HPDE6-E6E7 (cell line): ENCODE data around the gene AIG1.

Experiments used
- DNase-seq: peaks from one replicate; pipeline ENCODE4 v3.0.0; 2011; ENCODE audit warnings: missing footprints; ENCODE audit errors: extremely low spot score

Gene AIG1

GRCh38 chr6:143196525-143197225 is 136.0 kb downstream of the AIG1 start:
- DNase-seq, result no peak

DNA sequence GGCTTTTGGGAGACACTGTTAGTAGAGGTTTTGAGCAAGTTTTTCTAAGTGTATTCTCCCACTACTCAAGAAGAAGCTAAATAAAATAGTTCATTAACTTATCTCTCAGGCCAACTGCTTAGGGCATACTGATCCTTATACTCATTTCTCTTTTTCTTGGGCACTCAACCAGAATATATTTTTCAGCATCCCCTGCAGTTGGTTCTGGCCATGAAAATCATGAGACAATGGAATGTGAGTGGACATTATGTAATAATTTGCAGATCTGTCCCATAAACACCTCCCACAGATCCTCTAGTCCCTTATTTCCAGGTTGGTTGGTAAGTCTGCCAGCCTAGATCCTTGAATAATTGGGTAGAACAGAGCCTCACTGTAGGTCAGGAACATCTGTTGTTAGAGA is 136.7 kb downstream of the AIG1 start:
- no peak for DNase-seq

DNA sequence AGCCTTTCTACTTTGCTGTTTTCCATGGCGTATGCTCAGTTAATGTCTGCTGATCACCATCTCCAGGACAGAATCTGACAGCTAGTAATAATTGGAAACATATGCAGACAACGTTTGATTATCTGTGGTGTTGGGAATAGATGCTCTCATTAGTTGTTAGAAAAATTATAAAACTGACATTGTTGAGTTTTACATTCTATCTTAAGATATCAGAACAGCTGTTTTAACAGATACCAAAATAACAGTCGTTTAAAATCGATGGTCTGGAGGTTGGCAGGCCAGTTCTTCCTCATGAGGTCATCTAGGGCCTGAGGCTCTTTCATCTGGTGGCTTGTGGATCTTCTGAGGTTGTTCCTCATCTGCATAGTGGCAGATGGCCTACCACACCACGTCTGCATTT is 137.6 kb downstream of the AIG1 start:
- DNase-seq, result no peak

DNA sequence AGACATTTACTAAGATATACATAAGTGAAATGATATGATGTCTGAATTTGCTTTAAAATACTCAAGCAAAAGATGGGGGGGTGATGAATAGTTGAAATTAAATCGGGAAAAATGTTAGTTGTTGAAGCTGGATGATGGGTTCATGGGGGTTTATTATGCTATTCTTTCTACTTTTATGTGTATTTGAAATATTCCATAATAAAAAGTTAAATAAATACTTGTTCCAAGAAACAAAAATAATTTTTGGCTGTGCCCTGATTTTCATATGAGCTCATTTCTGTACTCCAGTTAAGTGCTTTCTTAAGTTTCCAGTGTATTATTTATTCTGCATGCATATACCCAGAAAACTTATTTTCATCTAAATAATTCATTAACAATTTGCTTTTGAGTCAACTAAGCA is 138.6 kb downstream of the AIG1 start:
- no peak for DNase-seq

DNA sequence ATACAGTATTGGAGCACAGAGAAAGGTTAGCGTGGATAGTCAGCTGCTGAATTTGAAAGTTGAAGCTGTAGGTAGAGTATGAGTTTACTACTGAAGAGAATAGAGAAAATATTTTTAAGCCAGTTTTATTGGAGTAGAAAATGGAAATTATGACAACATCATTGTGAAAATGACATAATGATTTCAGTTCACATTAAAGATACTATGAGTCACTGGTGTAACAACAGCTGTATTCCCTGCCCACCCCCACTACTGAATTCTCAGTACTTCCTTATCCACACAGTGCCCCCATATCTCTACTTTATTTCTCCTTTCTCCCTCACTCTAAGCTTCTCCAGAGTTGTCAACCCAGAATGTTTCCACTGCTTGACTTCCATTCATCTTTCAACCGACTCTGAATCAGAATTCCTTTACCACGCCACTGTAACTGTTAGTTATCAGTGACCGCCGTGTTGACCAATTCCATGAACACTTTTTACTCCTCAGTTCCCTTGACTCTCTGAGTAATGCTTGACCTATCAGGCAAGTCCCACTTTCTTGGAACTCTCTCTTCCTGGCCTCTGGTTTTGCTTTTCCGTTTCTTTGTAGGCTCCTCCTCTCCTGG is 139.6 kb downstream of the AIG1 start:
- no peak for DNase-seq

DNA sequence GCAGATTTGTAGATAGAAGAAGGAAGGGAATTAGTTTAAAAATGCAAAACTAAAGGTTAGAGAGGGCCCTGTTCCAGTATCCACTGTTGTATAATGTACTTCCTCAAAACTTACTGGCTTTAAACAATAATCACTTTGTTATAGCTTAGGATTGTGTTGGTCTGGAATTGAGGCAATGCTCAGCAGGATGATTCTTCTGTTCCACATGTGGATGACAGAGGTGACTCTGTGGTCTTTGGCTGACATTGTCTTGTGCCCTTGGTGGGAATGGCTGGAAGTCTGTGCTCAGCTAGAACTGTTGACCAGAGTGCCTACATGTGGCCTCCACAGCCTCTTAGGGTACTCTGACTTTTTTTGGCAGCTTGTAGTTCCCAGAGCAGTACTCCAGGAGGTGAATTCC is 143.4 kb downstream of the AIG1 start:
- DNase-seq, result no peak

DNA sequence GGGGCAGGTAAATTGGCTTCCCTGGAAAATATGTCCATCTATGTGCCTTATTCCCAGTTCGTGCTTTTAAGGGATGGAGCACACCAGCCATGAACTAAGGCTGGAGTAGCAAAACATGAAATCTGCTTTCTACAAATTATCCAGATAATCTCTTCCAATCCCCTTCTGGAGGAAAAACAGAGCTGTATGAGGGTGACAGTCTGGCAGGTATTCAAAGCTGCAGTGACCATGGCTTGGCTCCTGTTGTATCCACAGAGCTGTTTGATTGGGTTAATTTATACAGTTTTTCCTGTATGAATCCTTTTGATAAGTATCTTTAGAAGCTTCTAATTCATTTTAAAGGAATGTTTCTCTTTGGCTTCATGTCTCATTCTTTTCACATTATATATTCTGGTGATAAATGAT is 144.4 kb downstream of the AIG1 start:
- no peak for DNase-seq

DNA sequence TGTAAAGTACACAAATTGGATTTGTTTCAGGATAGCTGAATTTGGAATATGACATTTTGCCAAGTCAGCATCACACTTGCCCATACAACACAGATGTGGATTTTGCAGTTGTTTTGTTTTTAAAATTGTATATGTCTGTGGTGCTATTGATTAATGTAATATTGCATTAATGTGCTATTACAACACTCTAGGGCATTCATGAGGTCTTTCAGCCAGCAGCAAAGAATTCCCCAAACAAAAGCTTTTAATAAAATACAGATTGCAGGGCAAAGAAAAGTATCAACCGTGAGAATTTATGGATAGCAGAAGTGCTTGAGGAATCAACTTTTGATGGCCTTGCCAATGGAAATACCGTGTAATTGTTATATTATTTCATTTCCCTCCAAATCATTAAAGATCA is 144.9 kb downstream of the AIG1 start:
- no peak for DNase-seq

GRCh38 chr6:143205991-143206390 is 145.3 kb downstream of the AIG1 start:
- DNase-seq, result no peak

- DNase-seq, result no peak
Measured at GRCh38 chr6:143206550-143206949, 145.9 kb downstream of the AIG1 start.

- DNase-seq, result no peak
Measured at GRCh38 chr6:143210420-143210819, 149.7 kb downstream of the AIG1 start.

DNA sequence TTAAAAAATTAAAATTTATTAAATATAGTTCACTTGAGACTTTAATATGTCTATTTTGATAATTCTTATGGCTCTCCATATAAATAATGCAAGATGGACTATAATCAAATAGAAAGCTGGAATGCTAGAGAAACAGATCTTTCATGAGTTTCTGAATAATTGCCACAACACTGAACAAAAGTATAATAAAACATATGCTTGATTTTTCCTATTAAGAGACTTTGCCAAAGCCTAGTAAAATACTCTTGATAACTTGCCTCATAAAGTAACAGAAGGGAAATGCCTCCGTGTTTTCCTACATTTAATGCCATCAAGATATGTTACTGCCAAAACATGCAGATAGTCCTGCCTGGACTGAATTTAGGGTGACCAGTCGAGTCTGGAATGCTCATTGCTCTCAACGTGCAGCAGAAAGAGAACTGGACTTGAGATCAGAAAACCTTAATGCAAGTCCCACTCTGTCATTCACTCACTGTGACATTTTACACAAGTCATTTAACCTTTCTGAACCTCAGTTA is 153.2 kb downstream of the AIG1 start:
- no peak for DNase-seq

DNA sequence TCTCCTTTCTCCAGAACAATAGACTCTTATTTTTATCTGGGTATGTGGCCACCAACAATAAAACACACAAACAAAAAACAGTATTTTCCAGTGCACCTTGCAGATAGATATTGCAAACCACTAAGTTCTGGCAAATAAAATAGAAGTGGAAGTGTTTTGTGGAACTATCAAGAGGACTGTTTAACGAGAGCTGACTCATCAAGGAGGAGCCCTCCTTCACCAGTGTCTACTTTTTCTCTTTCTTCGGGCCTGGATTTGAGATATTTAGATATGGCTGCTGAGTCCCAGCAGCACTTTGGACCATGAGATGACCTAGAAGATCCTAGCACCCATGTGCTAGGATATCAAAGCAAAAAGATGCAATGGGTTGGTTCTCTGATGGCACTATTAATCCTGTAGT is 154.7 kb downstream of the AIG1 start:
- no peak for DNase-seq

- DNase-seq, result no peak
Measured at GRCh38 chr6:143215771-143216170, 155.1 kb downstream of the AIG1 start.

DNA sequence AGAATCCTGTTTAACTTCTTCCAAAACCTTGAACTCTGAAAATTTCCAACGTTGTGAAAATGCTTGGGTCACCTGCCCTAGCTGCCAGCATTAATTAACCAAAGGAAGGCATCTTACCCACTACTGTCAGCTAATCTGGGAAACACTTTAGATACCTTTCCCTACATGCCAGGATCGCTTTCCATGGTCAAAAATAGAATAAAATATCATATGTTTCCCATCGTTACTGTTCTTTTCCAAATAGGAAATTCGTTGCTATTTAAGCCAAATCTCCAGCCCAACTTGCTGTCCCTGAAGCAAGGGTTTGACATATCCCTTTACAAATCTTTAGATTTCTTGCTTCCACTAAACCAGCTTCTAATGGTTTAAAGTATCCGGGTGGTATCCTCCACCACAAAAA is 157.5 kb downstream of the AIG1 start:
- DNase-seq, result no peak

GRCh38 chr6:143221698-143222097 is 161.0 kb downstream of the AIG1 start:
- DNase-seq, result no peak

DNA sequence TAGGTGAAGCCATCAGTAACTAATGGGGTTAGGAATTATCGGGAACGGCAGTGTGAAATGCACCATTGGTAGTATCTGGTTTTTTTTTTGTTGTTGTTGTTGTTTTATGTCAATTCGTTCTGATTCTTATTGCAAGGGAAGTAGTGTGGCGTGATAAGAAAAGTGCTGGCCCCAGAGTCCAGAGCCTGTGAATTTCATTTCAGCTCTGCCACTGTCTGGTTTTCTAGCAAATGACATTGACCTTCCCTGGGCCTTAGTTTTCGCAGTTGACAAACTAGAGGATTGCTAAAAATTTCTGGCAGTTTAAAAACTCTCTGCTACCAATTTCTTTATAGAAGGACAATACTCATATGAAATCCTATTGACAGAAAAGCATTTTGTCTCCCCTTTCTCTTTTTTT is 161.6 kb downstream of the AIG1 start:
- no peak for DNase-seq

- no peak for DNase-seq
Measured at GRCh38 chr6:143222801-143223231, 162.1 kb downstream of the AIG1 start.

GRCh38 chr6:143223895-143224294 is 163.2 kb downstream of the AIG1 start:
- no peak for DNase-seq

DNA sequence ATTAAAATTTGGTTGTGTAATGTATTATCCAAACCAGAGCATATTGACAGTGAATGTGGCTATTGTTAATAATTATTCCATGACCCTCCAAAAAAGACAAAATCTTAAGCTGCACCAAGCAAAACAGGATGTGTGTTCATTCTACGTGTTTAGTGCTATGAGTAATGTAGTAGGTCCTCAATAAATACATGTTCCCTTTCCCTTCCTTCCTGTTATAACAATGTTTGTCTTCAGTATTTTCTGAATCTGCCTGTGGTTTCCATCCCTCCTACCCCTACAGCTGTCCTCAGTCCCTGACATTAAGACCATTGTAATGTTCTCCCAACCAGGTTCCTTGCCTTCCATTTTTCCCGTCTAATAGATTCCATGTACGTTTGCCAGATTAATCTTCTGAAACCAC is 163.8 kb downstream of the AIG1 start:
- no peak for DNase-seq

DNA sequence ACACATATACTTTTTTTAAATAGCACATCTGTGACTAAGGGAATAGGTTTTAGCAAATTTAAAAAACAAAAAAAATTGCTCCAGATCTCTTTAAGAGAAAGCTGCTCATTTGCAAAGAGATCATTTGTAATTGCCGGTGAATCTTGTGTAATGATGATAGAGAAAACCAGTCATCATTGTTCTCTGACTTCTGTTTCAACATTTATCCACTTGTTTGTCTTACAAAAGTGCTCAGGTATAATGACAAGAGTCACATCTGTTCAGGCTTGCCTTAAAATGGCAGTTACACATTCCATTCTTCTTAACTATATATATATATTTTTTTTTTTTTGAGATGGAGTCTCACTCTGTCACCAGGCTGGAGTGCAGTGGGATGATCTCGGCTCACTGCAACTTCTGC is 165.2 kb downstream of the AIG1 start:
- peak; percentile 64 for DNase-seq

GRCh38 chr6:143227675-143228074 is 167.0 kb downstream of the AIG1 start:
- DNase-seq, result no peak

GRCh38 chr6:143229400-143229799 is 168.7 kb downstream of the AIG1 start:
- DNase-seq, result no peak

DNA sequence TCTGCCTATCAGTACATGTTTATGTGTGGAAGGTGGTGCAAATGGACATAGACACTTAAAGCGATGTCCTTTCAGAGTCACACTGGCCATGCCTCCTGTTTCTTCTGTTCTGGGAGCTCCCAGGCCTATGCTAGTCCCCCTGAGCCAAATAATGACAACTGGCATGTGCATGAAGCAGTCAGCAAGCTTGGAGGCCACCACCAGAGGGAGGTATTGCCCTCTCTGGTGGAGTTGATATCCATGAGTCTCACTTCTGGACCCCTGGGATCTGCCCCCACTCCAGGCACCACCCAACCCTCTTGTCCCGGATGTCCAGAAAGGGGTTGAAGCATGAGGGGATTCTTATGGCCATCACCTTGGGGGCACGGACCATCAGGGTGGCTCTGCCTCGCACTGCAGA is 172.2 kb downstream of the AIG1 start:
- peak; percentile 40 for DNase-seq
